Cortex of kidney (tissue), 1 donor: ENCODE measurements around the gene THRA.

Experiments used
- DNase-seq: peaks from one replicate; lab custom pipeline; 2025; lab: John Stamatoyannopoulos, UW

Gene THRA, protein sequence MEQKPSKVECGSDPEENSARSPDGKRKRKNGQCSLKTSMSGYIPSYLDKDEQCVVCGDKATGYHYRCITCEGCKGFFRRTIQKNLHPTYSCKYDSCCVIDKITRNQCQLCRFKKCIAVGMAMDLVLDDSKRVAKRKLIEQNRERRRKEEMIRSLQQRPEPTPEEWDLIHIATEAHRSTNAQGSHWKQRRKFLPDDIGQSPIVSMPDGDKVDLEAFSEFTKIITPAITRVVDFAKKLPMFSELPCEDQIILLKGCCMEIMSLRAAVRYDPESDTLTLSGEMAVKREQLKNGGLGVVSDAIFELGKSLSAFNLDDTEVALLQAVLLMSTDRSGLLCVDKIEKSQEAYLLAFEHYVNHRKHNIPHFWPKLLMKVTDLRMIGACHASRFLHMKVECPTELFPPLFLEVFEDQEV

DNA sequence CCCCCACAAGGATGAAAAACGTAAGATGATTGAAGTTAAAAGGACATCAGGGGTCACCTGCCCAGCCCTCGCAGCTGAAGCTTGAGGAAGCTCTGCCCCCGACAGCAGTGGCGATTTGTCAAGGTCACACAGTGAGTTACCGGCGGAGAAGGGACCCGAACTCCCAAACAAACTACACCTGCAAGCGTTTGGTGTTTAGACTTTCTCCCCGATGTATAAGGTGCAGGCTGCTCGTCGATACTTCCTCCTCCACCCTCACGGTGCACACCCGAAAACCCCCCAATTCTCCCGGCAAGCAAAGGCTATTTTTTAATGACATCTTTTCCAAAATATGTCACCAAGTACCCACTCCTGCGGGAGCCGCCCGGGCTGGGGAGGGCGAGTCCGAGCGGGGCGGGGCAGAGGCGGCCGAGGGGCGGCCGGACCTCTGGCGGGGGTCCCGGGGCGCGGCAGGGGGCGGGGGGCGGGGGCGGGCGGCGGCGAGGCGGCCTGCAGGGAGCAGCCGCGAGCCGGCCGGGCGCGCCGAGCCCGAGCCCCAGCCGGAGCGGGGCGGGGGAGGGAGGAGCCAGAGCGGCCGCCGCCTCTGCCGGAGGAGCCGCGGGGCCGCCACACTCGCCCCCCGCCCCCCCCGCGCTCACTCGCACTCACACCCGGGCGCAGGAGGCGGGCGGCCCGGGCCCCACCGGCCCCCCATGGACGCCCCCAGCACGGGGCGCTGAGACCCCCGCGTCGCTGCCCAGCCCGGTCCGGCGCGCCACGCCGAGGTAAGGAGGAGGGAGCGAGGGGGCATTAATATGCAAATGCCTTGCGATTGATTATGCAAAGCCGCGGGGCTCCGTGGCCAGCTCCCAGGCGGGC lies at the start of gene THRA:
THRA (plus strand) TSS at position 637 of the 858 bp plus-strand sequence. CDS start 11,524 bp downstream, outside the sequence.
- no peak for DNase-seq

DNA sequence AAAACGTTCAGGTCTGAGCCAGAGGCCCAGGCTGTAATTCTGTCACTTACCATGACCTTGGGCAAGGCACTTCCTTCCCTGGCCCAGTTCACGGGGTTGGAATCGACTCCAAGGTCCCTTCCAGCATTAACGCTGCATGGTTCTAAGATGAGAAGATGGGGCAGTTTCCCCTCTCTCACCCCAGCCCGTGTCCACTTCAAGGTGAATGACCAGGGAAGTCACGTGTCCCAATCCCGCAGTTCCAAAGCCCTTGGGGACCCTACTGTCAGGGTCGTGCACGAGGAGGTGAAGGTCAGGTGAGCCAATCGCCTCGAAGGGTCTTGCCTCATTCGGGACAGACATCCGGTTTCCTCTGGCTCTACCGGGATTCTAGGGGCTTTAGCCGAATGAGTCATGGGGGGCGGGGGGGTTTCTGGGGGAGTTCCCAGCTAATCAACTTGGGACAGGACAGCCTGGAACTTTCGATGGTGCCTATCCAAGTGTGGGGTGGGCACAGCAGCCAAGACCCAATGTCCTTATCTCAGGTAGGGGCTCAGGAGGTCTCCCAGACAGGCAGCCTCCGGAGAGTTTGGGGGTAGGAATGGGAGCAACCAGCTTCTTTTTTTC lies 48.3 kb upstream of the THRA start:
- no peak for DNase-seq

DNA sequence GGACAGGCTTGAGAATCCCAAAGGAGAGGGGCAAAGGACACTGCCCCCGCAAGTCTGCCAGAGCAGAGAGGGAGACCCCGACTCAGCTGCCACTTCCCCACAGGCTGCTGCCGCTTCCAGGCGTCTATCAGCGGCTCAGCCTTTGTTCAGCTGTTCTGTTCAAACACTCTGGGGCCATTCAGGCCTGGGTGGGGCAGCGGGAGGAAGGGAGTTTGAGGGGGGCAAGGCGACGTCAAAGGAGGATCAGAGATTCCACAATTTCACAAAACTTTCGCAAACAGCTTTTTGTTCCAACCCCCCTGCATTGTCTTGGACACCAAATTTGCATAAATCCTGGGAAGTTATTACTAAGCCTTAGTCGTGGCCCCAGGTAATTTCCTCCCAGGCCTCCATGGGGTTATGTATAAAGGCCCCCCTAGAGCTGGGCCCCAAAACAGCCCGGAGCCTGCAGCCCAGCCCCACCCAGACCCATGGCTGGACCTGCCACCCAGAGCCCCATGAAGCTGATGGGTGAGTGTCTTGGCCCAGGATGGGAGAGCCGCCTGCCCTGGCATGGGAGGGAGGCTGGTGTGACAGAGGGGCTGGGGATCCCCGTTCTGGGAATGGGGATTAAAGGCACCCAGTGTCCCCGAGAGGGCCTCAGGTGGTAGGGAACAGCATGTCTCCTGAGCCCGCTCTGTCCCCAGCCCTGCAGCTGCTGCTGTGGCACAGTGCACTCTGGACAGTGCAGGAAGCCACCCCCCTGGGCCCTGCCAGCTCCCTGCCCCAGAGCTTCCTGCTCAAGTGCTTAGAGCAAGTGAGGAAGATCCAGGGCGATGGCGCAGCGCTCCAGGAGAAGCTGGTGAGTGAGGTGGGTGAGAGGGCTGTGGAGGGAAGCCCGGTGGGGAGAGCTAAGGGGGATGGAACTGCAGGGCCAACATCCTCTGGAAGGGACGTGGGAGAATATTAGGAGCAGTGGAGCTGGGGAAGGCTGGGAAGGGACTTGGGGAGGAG lies 47.5 kb upstream of the THRA start, which contains the start of gene CSF3:
CSF3 (plus strand) TSS at position 436 of the 993 bp plus-strand sequence; CDS start at position 471, 35 bp downstream.
- DNase-seq: no peak

DNA sequence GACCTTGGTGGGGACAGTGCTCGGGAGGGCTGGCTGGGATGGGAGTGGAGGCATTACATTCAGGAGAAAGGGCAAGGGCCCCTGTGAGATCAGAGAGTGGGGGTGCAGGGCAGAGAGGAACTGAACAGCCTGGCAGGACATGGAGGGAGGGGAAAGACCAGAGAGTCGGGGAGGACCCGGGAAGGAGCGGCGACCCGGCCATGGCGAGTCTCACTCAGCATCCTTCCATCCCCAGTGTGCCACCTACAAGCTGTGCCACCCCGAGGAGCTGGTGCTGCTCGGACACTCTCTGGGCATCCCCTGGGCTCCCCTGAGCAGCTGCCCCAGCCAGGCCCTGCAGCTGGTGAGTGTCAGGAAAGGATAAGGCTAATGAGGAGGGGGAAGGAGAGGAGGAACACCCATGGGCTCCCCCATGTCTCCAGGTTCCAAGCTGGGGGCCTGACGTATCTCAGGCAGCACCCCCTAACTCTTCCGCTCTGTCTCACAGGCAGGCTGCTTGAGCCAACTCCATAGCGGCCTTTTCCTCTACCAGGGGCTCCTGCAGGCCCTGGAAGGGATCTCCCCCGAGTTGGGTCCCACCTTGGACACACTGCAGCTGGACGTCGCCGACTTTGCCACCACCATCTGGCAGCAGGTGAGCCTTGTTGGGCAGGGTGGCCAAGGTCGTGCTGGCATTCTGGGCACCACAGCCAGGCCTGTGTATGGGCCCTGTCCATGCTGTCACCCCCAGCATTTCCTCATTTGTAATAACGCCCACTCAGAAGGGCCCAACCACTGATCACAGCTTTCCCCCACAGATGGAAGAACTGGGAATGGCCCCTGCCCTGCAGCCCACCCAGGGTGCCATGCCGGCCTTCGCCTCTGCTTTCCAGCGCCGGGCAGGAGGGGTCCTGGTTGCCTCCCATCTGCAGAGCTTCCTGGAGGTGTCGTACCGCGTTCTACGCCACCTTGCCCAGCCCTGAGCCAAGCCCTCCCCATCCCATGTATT lies 46.5 kb upstream of the THRA start:
- DNase-seq: no peak

DNA sequence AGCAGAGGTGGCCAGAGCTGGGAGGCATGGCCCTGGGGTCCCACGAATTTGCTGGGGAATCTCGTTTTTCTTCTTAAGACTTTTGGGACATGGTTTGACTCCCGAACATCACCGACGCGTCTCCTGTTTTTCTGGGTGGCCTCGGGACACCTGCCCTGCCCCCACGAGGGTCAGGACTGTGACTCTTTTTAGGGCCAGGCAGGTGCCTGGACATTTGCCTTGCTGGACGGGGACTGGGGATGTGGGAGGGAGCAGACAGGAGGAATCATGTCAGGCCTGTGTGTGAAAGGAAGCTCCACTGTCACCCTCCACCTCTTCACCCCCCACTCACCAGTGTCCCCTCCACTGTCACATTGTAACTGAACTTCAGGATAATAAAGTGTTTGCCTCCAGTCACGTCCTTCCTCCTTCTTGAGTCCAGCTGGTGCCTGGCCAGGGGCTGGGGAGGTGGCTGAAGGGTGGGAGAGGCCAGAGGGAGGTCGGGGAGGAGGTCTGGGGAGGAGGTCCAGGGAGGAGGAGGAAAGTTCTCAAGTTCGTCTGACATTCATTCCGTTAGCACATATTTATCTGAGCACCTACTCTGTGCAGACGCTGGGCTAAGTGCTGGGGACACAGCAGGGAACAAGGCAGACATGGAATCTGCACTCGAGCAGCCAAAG lies 45.2 kb upstream of the THRA start:
- DNase-seq: no peak

DNA sequence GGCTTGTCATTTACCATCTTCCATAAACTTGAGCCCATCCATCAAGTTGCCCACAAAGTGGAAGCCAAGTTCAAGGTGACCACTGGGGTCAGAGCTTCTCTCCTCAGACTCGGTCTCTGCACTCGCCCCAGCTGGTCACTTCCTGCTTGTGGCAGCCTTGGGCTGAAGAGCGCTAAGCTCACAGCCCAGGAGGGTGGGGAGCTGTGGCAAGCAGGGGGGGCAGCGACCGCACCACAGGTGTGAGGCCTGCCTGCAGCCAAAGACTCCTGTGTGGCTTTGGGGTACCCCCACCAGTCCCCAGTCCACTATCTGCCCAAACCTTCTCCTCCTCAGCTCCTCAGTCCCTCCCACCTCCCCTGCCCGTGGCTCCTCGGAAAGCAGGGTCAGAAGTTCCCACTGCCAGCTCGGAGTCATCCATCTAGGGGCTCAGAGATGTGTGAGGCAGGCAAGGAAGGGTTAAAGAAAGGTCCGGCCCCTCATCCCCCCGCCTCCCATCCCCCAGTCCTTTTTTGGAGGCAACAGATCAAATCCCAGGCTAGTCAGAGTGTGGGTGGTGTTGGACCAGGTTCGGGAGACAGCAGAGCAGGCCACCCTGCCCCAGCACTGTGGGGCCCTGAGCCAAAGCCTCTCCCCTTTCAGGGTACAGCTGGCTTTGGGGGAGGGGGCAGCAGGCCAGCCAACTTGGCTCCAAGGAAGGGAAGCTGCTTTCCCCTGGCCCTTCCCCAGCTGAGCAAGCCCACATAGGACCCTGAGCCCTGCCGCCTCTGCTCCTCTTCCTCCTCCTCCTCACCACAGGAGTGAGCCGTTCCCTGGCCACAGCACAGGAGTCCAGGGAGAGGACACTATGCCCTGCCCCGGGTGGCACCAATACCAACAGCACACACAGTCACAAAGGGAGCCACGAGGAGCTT lies 44.3 kb upstream of the THRA start:
- no peak for DNase-seq

DNA sequence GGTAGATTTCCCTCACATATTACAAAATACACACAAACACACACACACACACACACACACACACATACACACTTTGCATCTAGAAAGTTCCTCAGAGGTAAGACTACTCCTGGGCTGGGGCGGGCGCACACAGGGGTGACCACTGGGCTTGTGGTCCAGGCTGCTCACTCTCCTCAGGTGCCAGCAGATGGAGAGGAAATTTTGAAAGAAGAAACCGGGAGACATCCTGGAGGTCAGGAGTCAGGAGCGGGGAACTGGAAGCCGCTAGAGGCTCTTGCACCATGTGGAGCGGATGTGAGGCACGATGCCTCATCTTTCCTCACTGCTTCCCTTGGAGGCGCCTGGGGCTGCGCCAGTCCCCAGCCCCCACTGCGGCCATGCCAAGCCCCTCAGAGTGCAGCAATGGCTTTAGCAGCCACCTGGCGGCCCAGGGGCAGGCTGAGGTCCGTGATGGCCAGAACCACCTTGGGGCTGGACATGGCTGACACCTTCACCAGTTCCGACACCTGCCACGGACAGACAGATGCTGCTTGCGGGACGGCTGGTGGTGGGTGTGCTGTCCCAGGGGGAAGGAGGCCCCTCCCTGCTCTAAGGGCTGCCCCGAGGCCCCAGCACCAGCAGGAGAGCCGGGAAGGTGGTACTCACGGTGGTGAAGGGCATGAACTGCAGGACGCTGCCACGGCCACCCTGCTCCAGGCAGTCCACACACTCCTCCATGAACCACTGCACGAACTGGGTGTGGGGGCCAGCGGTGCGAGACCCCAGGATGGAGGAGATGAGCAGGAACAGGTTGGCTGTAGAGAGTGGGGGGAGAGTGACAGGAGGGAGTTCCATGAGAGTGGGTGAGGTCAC lies 43.4 kb upstream of the THRA start:
- no peak for DNase-seq

DNA sequence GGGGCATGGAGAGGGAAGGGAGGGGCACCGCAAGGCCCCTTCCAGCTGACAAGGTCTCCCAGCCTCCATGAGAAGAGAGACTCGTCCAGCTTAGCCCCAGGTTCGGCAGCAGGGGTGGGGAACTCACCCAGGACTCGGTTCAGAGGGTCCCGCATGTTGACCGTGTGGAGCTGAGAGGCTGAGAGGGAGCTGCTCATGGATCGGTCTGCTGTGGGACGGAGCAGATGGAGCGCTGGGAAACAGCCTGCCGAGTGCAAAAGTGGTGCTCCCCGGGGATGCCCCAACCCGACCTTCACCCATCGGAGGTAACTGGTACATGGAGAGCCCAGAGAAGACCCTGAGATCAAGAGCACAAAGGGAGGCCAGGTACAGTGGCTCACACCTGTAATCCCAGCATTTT lies 42.6 kb upstream of the THRA start:
- no peak for DNase-seq

DNA sequence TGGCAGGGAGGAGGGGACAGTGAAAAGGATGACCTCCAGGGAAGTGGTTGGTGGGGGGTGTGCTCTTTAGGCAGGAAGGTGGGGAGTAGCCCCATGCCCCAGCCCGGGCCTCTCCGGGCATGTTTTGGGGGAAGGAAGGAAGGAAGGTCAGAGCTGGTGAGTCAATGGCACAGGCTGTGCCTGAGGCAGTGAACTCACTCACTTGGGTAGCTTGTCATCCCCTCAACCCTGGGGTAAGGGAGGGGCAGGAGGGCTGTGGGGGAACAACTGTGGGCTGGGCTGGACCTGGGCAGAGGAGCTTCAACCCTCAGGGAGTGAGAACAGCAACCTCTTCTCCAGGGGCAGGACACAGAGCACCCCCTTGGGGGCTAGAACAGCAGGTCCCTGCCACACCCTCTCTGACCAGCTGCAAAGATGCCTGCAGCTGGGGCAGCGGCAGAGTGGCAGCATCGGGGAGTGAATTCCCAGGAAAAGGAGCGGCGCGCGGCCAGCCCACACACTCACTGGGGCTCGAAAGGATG lies 41.3 kb upstream of the THRA start:
- no peak for DNase-seq

DNA sequence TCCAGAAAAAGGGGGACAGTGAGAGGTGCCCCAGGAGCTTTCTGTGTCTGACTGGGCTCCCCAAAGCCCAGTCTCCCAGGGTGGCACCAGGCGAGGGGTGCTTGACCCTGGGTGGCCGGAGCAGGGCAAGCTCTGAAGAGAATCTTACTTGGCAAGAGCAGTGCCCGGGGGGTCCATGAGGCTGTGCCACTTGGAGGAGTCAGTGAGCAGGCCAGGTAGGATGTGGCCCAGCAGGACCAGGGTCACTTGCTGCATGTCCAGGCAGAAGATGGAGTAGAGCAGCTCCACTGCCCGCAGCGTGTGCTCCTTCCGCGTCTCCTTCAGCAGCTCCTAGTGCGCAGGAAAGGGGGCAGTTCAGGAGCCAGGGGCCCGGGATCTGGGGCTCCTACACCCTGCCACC lies 40.3 kb upstream of the THRA start:
- no peak for DNase-seq

DNA sequence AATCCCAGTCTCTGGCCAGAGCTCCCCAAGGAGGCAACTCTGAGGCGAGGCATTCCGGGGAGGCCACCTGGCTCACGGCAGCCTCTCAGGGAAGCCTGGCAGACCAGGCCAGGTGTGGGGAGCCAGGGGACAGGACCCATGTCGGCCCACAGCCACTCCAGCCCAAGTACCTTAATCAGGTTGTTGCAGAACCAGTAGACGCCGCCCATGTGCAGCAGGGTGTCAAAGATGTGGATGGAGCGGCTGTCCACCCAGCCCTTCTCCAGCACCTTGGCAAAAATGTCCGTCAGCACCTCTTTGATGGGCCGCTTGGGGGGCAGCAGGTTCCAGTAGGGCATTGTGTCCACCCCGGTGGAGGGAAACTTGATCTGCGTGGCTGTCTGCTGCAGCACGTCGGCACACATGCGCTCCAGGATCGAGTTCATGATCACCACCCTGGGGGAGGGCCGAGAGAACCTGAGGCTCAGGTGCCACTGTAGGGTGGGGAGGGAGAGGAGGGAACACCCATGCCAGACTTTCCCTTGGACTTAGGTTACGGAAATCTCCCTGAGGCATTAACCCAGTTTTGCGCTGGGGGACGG lies 39.7 kb upstream of the THRA start:
- no peak for DNase-seq

DNA sequence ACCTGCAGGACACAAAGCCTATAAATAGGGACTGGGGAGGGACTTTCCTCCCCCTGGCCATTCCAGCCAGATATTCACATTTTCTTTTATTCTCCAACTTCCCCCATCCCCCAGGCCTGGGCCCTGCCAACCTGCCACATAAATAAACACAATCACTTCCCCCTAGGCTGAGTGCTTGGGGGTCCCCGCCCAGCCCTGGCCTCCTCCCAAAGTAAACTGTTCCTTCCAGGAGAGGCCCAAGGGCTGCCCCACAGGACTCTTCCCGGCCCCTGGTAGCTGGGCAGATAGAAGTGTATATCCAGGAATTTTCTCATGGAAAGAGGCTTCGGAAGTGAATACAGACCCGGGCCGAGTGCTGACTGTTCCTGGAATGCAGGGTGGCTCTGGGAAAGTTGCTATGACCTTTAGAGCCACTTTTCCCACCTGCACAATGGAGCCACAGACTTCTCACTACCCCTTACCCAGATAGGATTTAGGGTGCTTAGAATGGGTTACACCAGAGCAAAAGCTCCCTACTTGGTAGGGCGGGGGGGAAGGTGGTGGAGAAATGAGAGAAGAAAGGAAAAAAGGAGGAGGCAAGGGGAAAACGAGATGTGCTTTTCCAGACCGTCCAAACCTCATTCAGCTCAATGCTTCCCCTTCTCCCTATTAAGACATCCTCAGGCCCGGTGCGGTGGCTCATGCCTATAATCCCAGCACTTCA lies 39.0 kb upstream of the THRA start:
- no peak for DNase-seq

DNA sequence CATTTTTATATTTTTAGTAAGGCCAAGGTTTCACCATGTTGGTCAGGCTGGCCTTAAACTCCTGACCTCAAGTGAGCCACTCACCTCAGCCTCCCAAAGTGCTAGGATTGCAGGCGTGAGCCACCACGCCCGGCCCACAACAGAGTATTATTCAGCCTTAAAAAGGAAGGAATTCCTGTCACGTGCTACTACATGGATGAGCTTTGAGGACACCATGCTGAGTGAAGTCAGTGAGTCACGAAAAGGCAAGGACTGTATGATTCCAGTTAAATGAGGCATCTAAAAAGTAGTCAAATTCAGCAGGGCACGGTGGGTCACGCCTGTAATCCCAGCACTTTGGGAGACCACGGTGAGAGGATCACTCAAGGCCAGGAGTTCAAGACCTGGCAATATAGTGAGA lies 37.9 kb upstream of the THRA start:
- no peak for DNase-seq

DNA sequence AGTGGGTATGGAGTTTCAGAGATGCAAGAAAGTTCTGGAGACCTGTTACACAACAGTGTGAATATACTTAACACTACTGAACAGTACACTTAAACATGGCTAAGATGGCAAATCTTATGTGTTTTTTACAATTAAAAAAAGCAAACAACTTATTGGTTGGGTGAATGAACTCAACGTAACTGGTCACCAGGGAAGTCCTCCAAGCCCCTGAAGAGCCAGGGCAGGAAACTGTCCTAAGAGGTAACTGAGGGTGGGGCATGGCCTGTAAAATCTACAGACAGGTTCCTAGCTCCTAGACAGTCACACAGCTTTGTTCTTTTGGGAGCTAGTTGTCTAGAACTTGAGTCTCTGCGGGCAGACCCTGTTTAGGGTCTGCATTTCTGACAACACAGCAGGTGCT lies 37.2 kb upstream of the THRA start:
- DNase-seq: no peak

DNA sequence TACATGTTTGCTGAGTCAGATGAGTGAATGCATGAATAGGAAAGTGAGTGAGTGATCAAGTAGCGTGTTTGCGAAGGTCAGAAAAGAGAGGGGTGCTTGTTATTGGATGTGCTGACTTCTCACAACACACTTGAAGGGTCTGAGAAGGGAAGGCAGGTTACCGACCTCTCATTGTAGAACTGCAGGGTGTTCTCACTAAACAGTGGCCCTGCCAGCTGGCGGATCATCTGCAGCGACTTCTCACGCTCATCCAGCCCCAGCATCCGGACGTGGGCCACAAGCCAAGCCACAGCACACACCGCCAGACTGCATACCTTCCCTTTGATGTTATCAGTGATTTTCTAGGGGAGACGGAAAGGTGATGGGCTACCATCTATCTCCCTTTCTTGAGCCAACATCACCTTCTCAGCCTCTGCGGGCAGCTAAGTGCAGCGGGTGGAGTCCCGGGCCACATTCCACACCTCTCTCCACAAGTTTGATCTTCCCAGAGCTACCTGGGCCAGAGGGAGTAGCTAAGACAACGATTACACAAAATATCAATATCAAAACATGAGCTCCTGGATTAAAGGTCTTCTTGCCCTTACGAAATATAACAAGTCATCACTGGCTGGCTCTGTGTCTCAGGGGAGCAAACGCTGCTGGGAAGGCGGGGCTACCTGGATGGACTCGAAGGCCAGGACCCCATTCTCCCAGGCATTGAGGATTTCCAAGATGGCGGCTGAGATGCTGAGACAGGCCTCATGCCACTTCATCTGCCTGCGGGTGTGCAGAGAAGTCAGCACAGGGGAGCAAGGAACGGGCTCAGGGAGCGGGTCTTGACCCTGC lies 36.6 kb upstream of the THRA start:
- no peak for DNase-seq
